HepG2 (cell line): ENCODE measurements around the gene ZBTB21. TPM values are rescaled to one million over a fixed set of nuclear protein-coding genes. Genes with fewer than 3 reads are reported as not detected.

Source experiments
- ATAC-seq: fragments of 200-7000 bp; cut with Tn5 transposase; 3 replicates; pipeline ENCODE4 v1.9.1; 2020; ENCODE audit warnings: mild to moderate bottlenecking, moderate library complexity
- BruUV-seq: library from RNA; stranded (reverse); fragments of 400-500 nt; replicated peaks from 2 replicates; lab custom pipeline; 2021; lab: Mats Ljungman, UMichigan
- CTCF ChIA-PET: fragments of 300-600 bp; formaldehyde crosslinking; extraction: SDS; loops from one replicate; lab custom pipeline; 2021; ENCODE audit warnings: low total read pairs, inconsistent platforms, low intra/inter-chr PET ratio; lab: Yijun Ruan, JAX
- POLR2A ChIA-PET: fragments of 350-600 bp; sonication (Branson Sonifier 250); formaldehyde crosslinking; loops from one replicate; lab custom pipeline; 2020; ENCODE audit warnings: antibody characterized with exemption, inconsistent platforms; lab: Yijun Ruan, JAX
- DNase-seq: peaks from one replicate; pipeline ENCODE4 v3.0.0-alpha.2; 2015; ENCODE audit warnings: low spot score
- FAIRE-seq: peaks from 3 replicates; lab custom pipeline; 2011; peaks lifted over from hg19 to GRCh38; lab: Jason Lieb, UNC
- H2AFZ ChIP-seq: one replicate; pipeline ENCODE4 v1.6.1; 2011; ENCODE audit warnings: low read length, inconsistent platforms
- H3K27ac ChIP-seq: fragments of 300-600 bp; 3 replicates; pipeline ENCODE4 v1.8.0; 2011; ENCODE audit warnings: mixed run types, mild to moderate bottlenecking, mixed read lengths, low read length, inconsistent platforms; ENCODE audit not compliant: insufficient read depth; ENCODE audit errors: extremely low read length
- H3K27me3 ChIP-seq, 2 experiments: fragments of 200-600 bp in 1 of 2; 2 replicates in 1 of 2; 3 replicates in 1 of 2; pipeline versions ENCODE4 v1.6.0 to v1.8.0; 2011; ENCODE audit warnings: low read length in 2 of 2, mild to moderate bottlenecking in 2 of 2, moderate library complexity in 2 of 2, inconsistent platforms in 1 of 2; ENCODE audit not compliant: insufficient read depth in 2 of 2, control insufficient read depth in 1 of 2
- H3K36me3 ChIP-seq, 2 experiments: fragments of 200-600 bp in 1 of 2; replicated peaks in 1 of 2; 2 replicates in 1 of 2; 3 replicates in 1 of 2; pipeline versions ENCODE4 v1.5.1 to v1.8.0; 2011; ENCODE audit warnings: low read length in 2 of 2, inconsistent platforms in 1 of 2; ENCODE audit not compliant: insufficient read depth in 2 of 2, control insufficient read depth in 1 of 2
- H3K4me1 ChIP-seq: 2 replicates; pipeline ENCODE4 v1.5.1; 2012; ENCODE audit warnings: low read length, inconsistent platforms; ENCODE audit not compliant: insufficient read depth
- H3K4me2 ChIP-seq: 2 replicates; pipeline ENCODE4 v1.6.0; 2011; ENCODE audit warnings: low read depth, low read length, inconsistent platforms
- H3K4me3 ChIP-seq, 3 experiments: fragments of 200-600 bp in 1 of 3; sonication (generic), shearing (Covaris generic) in 1 of 3; replicated peaks in 1 of 3; 2 replicates each; pipeline ENCODE4 v1.5.1; 2011 to 2016; ENCODE audit warnings: low read length in 3 of 3, inconsistent platforms in 2 of 3, low read depth in 2 of 3, mild to moderate bottlenecking in 2 of 3, control low read depth in 1 of 3, mixed read lengths in 1 of 3; ENCODE audit not compliant: insufficient read depth in 1 of 3
- H3K79me2 ChIP-seq: one replicate; pipeline ENCODE4 v1.6.1; 2011; ENCODE audit warnings: low read length, inconsistent platforms; ENCODE audit not compliant: insufficient read depth
- H3K9ac ChIP-seq: 2 replicates; pipeline ENCODE4 v1.6.0; 2011; ENCODE audit warnings: mild to moderate bottlenecking, low read depth, low read length, inconsistent platforms; ENCODE audit not compliant: insufficient read depth
- H3K9me3 ChIP-seq: 2 replicates; pipeline ENCODE4 v1.5.1; 2012; ENCODE audit warnings: mild to moderate bottlenecking, low read length
- H4K20me1 ChIP-seq: 2 replicates; pipeline ENCODE4 v1.6.0; 2011; ENCODE audit warnings: inconsistent platforms, mild to moderate bottlenecking, low read length, moderate library complexity; ENCODE audit not compliant: insufficient read depth
- ELF1 ChIP-seq: sonication (generic); formaldehyde crosslinking; IDR thresholded peaks from 2 replicates; pipeline ENCODE4 v1.4.0; 2020; ENCODE audit warnings: missing genetic modification reagents
- PRDM10 ChIP-seq: sonication (generic); formaldehyde crosslinking; IDR thresholded peaks from 2 replicates; pipeline ENCODE4 v1.4.0; 2020; ENCODE audit warnings: low read depth, missing genetic modification reagents
- SRSF4 ChIP-seq: fragments of 200-400 bp; formaldehyde crosslinking; IDR thresholded peaks from one replicate; pipeline ENCODE4 v1.6.1; 2018; ENCODE audit warnings: mild to moderate bottlenecking, low read depth, low read length, moderate library complexity; ENCODE audit not compliant: poor library complexity, severe bottlenecking
- ZNF33B ChIP-seq: sonication (generic); formaldehyde crosslinking; IDR thresholded peaks from 2 replicates; pipeline ENCODE4 v1.5.1; 2020; ENCODE audit warnings: mild to moderate bottlenecking, missing genetic modification reagents
- ZNF431 ChIP-seq: sonication (generic); formaldehyde crosslinking; IDR thresholded peaks from 2 replicates; pipeline ENCODE4 v1.9.0; 2022; ENCODE audit warnings: missing genetic modification reagents, low read depth, mild to moderate bottlenecking, borderline replicate concordance
- ZNF446 ChIP-seq: sonication (generic); formaldehyde crosslinking; IDR thresholded peaks from 2 replicates; pipeline ENCODE4 v1.5.0; 2020; ENCODE audit warnings: mild to moderate bottlenecking, missing genetic modification reagents
- WGBS: methylation state at CpG from one replicate; pipeline ENCODE4 v1.1.6; 2017; ENCODE audit warnings: low lambda C conversion rate; 5-methylcytosine and 5-hydroxymethylcytosine counted together
- in situ Hi-C: cut with HindIII; loops from 2 replicates; pipeline ENCODE4 v1.10.0; 2017; ENCODE audit warnings: low pct_unique_long_range_greater_than_20kb; ENCODE audit not compliant: extremely low pct_ligation_motif_present
- intact Hi-C: fragments of 100-400 bp; cut with micrococcal nuclease; formaldehyde crosslinking; loops from one replicate; pipeline ENCODE4 v1.10.0; 2022; ENCODE audit not compliant: unreplicated experiment
- polyA plus RNA-seq, 8 experiments: library from polyadenylated mRNA; depleted of rRNA in 3 of 8; stranded (reverse) in 7 of 8; unstranded in 1 of 8; fragments of >200 nt; fragmentation: Illumina TruSeq in 4 of 8; extraction: Trizol in 4 of 8; gene quantifications; 2 replicates each; pipeline versions ENCODE4 v1.2.1 to v1.2.3, GENCODE V29; 2011 to 2016; ENCODE audit warnings: low read depth in 4 of 8, missing spikeins in 1 of 8, mixed read lengths in 1 of 8; ENCODE audit not compliant: insufficient read depth in 1 of 8
- total RNA-seq, 5 experiments: library from RNA; depleted of rRNA; stranded (reverse); fragments of >200 nt; fragmentation: Illumina TruSeq; extraction: Trizol; gene quantifications; 2 replicates each; pipeline ENCODE4 v1.2.3, GENCODE V29; 2016; ENCODE audit warnings: low read depth in 1 of 5
- TF ChIP-seq, protein P1 (sequence below): sonication (generic); formaldehyde crosslinking; IDR thresholded peaks from 2 replicates; pipeline ENCODE4 v1.5.1; 2020; ENCODE audit warnings: mild to moderate bottlenecking, missing genetic modification reagents, moderate library complexity

Gene ZBTB21
- total and polyA plus RNA-seq, 2 of the 13 experiments (the other 11 are each of a cell fraction or from before 2014, with no cell fraction given), result 4.5 to 6.1 TPM

GRCh38 chr21:41961753-41962152, 48.4 kb downstream of the ZBTB21 start (continued):
- TF ChIP-seq PRDM10 (CRISPR knock-in tag) (no peak), ZNF431 (CRISPR knock-in tag) (no peak)

DNA sequence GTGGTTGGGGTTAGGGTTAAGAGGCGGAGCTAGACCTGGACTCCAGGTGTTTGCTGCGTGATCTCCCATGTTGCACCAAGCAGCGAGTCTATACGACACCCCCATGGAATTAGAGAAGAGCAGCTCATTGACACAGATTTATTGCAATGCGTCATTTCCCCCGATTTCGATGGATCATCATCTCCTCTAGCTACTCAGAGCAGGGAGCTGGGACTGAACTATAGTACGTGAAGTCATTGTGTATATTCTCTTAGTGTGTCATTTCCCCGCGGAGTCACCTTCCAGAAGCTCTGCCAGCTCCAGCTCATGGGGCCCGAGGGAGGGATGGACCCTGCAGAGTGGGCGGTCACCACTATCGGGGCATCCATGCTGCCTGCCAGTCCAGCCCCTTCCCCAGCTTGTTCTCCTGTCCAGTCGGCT, 48.9 kb downstream of the ZBTB21 start:
- WGBS, result 39% methylated on average over 9 of the region's 14 CpGs
- no peaks in the 10 kb centered on the region for H3K9me3 ChIP-seq
- intact Hi-C loops, result loop anchor here (2.0 kb wide), 1 partner anchor 14 kb away; no protein-coding TSS in a partner anchor
- DNase-seq, result no peak
- ATAC-seq, result no peak
- TF ChIP-seq ZNF33B (CRISPR knock-in tag) (no peak), ZNF446 (CRISPR knock-in tag) (no peak), SRSF4 (no peak), ELF1 (CRISPR knock-in tag) (no peak)
- TF ChIP-seq, protein P1, sequence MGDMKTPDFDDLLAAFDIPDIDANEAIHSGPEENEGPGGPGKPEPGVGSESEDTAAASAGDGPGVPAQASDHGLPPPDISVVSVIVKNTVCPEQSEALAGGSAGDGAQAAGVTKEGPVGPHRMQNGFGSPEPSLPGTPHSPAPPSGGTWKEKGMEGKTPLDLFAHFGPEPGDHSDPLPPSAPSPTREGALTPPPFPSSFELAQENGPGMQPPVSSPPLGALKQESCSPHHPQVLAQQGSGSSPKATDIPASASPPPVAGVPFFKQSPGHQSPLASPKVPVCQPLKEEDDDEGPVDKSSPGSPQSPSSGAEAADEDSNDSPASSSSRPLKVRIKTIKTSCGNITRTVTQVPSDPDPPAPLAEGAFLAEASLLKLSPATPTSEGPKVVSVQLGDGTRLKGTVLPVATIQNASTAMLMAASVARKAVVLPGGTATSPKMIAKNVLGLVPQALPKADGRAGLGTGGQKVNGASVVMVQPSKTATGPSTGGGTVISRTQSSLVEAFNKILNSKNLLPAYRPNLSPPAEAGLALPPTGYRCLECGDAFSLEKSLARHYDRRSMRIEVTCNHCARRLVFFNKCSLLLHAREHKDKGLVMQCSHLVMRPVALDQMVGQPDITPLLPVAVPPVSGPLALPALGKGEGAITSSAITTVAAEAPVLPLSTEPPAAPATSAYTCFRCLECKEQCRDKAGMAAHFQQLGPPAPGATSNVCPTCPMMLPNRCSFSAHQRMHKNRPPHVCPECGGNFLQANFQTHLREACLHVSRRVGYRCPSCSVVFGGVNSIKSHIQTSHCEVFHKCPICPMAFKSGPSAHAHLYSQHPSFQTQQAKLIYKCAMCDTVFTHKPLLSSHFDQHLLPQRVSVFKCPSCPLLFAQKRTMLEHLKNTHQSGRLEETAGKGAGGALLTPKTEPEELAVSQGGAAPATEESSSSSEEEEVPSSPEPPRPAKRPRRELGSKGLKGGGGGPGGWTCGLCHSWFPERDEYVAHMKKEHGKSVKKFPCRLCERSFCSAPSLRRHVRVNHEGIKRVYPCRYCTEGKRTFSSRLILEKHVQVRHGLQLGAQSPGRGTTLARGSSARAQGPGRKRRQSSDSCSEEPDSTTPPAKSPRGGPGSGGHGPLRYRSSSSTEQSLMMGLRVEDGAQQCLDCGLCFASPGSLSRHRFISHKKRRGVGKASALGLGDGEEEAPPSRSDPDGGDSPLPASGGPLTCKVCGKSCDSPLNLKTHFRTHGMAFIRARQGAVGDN (CRISPR knock-in tag), result peak; percentile 13; the same call in 1 of the 2 replicates
- TF ChIP-seq, all 625 proteins: peak for 1
- no peaks in the 10 kb centered on the region for H4K20me1 ChIP-seq
- H3K36me3 ChIP-seq, result no peaks in the 10 kb centered on the region
- no peak overlapping the region for H3K27ac ChIP-seq
- in situ Hi-C loops, result no loop called here
- no peaks in the 10 kb centered on the region for H3K79me2 ChIP-seq
- H3K9ac ChIP-seq, result no peak overlapping the region
- ChIA-PET CTCF (no interaction called here), POLR2A (interaction anchor here (1.0 to 2.5 kb wide), 3 partner anchors 13 to 84 kb away, joined by 3 to 6 read pairs (median 3); no protein-coding TSS in a partner anchor)
- H2AFZ ChIP-seq, result no peak overlapping the region
- no TSS peak for BruUV-seq
- peaks cover 2 to 32% of the 10 kb centered on the region in 2 experiments; a peak in 4 of 5 replicates for H3K27me3 ChIP-seq
- peaks cover 67% of the 10 kb centered on the region for H3K4me1 ChIP-seq
- peak overlapping the region; percentile 46 for H3K4me2 ChIP-seq
- peak overlapping the region in 1 of 3 experiments; percentile 5; a peak in 1 of 6 replicates for H3K4me3 ChIP-seq
- no peak for FAIRE-seq
